GM18505 (cell line): ENCODE results near the gene ZFHX2.

ENCODE experiments used
- ATAC-seq: cut with Tn5 transposase; IDR thresholded peaks from one replicate; pipeline ENCODE4 v1.9.1; 2021; ENCODE audit not compliant: unreplicated experiment
- POLR2A ChIP-seq: IDR thresholded peaks from 4 replicates; pipeline ENCODE4 v1.6.1; 2011; ENCODE audit warnings: borderline replicate concordance; ENCODE audit not compliant: insufficient read depth, insufficient read length; ENCODE audit errors: extremely low read depth

Gene ZFHX2

DNA sequence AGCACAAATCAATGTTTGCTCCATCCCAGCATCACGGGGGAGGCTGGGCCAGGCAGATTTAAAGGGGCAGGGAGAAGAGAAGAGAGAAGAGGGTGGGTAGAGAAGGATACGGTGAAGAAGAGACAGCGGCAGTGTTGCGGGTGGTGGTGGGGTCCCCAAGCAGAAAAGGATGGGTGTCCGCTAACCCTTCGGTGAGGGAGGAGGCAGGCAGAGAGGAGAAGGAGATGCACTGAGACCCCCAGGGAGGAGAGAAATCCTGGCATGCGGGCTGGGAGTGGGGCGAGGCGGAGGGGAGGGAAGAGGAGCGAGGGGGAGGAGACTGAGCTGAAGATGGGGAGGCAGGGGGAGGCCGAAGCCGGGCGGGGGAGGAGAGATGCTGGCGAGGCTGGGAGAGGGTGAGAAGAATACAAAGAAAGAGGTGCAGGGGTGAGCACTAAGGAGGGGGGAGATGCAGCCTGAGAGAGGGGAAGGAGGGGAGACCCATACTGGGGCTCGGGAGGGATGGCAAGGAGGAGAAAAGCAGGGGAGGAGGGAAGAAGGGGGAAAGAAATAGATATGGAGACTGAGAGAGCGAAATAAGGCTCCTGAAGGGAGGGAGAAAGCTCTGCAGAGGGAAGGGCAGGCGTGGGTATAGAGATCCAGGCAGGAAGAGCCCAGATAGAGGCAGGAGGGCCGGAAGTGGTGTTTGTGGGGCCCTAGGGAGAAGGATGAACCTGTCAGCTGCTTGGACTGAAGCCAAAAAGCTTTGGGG, 27.2 kb upstream of the ZFHX2 start, which contains the start of gene JPH4:
Gene JPH4 (minus strand): TSS at position 231 of the 751 bp plus-strand sequence. CDS start 1,337 bp downstream, outside the sequence.
- ATAC-seq, result no peak
- TF ChIP-seq POLR2A, result no peak

DNA sequence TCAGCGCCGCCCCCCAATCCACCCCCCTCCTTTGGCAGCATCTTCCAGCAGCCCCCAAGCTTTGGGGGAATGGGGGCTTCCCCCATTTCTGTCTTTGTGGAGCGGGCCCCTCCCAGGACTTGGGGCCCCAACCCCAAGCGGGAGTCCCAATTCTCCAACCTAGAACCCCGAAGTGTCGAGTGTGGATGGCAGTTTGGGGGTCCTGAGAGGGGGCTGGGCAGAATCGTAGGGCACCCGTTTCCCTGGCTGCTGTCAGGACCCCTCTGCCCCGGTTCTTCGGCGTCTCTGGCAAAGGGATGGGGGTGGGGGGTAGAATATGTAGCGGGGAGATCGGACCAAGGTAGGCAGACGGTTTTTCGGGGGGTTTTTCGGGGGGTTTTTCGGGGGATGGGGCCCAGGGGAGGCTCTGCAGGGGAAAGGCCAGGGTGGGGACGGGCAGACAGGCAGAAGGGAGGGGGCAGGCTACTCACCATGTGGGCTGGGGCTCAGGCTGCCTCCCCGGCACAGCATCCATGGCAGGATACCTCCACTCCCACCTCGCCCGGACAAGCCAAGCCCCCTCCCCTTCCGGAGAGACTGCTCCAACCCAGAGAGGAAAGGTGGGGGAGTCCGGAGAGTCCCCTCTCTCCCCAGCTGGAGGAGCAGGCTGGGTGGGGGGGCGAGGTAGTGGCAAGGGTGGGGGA, 26.3 kb upstream of the ZFHX2 start:
- ATAC-seq, result no peak
- TF ChIP-seq POLR2A, result no peak

DNA sequence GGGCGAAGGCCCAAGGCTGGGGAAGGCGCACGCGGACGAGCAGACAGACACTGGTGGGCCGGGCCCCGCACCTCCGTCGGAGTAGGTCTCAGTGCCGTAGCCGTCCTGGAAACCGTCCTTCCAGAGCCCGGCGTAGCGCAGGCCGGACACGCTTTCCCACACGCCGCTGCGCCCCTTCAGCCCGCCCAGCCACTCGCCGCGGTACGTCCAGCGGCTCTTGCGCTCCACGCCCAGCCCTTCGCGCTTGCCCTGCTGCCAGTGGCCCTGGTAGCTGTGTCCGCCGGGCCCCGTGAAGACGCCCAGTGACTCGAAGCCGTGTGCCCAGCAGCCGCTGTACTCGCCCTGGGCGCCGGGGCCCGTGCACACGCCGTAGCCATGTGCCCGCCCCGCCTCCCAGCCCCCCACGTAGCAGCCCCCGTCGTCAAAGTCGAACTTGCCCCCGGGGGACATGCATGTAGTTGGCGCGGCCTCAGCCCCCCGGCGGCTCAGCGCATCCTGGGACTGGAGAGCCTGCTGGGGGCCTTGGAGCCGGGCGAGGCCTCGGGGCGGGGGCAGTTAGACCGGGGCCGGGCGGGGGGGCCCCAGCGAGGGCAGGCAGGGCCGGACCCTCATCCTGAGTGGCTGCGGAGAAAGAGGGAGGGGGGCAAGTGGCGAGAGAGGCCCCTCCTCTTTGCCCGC, 25.6 kb upstream of the ZFHX2 start:
- TF ChIP-seq POLR2A, result no peak
- no peak for ATAC-seq

DNA sequence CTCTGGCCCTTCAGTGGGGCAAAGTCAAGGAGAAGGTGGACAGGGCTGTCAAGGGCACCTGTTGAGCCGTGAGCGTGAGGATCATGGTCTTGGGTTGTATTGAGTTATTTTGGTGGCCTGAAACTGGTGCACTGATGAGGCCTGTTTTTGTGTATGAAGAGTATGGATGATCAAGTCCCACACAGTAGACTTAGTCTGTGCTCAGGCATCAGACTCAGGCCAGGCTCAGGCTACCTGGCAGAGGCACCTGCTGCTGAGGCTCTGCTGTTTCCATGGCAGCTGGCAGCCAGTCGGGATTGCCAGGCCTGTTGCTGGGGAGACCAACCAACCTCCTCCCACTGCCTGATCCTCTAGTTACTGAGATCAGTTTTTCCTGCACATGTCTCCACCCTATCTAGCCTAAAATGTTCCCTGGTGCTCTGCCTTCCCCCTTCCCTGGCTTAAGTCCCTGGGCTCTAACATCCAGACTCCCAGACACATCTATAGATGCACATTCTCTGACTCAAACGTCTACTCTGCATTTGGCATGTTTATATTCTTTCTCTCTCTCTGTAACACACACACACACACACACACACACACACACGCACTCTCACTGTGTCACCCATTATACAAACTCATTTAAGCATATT, 21.9 kb upstream of the ZFHX2 start:
- no peak for ATAC-seq
- no peak for TF ChIP-seq POLR2A

DNA sequence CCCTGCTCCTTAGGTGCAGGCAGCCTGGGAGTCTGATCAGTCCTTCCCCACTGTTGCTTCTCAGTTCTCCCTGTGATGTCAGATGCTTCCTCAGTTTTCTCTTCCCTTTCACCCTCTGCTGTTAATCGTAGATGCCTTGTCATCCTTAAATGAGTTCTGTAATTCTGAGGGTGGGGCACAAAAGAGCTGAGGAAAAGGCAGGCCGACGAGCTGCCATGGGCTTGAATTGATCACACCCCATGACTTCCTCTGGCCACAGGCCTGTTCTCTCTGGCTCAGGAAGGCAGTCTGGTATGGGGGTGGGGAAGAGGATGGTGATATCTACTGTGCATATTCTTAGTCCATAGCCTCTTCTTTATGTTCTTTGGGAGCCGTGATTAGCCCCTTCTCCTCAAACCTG, 21.3 kb upstream of the ZFHX2 start:
- no peak for ATAC-seq
- no peak for TF ChIP-seq POLR2A

DNA sequence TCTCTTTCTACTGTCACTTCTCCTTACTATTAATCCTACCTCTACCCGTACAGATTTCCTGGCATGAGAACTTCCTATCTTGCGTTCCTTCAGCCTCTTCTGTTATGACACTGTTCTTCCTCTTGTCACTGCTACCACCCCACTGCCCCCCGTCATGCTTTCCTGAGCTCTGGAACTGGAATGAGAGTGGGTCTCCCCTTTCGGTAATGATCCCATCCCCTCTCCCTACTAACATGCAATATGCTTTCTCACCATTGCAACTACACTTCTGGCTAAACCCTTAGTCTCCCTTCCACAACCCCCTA, 20.9 kb upstream of the ZFHX2 start:
- ATAC-seq, result no peak
- TF ChIP-seq POLR2A, result no peak

DNA sequence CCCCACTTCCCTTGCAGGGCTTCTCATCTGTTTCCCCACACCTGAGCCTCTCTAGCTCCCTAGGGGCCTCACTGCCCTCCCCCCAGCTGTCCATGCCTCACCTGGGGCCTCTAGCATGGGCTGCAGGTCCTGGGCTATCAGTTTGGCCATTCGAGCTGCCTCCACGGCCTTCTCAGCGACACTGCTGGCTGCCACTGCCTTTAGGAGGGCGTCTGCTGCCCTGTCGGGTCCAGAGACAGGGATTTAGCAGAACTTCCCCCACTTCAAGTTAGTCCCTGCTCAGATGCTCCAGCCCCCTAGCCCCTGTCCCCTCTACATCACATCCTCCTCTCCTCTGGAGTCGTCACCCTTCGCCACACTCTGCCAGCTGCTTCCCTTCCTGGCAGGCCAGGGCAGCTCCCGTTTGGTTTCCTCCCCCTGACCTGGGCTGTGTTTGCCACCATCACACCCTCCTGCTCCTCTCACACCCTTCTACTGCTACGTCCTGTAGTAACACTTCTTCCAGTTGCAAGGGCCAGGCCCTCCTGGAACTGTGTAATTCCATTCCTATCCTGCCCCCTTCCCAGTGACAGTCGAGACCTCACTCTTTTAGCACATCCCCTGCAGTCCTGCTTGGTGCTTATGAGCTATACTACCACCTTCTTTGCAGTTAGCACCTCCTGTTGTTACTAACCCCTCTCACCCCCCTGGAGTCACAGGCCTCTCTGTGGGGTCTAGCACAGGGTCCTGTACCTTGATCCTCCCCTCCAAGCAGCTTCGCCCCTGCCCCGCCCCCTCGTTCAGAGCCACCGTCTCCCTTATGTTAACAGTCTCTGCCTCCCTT, 20.3 kb upstream of the ZFHX2 start:
- TF ChIP-seq POLR2A, result no peak
- ATAC-seq, result no peak

DNA sequence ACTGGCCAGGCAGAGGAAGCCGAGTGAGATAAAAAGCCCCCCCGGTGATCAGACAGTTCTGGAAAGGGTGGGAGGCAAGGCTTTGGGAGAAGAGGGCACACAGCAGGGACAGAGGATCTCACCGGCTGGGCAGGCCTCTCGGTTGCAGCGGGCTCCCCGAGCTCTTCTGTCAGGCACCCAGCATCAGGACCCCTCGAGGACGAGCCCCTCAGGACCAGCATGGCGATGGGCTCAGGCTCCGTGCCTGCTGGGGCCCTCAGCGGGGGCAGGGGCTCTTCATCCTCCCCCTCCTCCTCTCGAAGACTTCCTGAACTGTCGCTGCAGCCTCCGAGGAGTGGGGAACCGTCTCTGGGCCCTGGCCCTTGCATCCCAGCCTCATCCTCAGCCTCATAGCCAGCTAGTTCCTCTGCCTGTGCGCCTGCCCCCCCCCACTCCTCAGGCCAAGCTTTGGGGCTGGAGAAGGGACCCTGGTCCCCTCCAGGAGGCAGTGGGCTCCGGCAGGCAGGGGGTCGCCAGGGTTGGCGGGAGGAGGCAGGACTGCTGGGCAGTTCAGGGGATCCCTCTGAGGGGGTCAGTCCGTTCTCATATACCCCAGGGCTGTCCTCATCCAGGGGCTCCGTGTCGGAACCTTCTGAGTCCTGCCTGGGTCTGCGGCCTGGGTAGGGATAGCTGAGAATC, 19.4 kb upstream of the ZFHX2 start:
- no peak for TF ChIP-seq POLR2A
- no peak for ATAC-seq

DNA sequence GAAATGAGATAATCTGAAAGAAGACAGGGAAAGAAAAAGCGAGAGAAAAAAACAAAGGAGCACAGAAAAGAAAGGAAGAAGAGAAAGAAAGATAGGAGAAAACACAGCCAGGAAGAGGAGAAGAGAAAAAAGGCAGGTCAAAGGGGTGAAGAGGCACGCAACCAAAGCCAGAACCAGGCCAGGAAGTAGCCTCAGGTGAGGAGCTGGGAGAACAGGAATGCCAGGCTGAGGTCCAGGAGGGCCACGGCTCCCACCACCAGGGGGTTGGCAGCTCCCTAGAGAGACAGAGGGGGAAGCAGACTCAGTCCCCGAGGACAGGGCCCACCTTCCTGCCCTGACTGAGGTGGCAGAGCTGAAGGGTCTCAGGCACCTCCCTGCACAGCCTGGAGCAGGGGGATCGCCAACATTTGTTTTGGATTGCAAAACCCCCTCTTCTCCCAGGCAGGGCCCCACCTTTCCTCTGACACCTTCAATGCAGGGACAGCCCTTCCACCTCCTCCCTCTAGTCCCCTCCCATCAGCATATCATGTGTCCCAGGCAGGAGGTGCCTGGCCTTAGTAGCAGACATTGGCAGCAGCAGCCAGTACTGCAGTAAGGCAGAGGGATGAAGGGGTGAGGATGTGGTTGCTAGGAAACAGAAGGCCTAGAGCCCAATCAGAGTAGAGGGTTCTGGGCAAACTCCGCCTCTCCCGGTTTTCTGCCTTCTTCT, 18.0 kb upstream of the ZFHX2 start:
- ATAC-seq, result no peak
- TF ChIP-seq POLR2A, result no peak

DNA sequence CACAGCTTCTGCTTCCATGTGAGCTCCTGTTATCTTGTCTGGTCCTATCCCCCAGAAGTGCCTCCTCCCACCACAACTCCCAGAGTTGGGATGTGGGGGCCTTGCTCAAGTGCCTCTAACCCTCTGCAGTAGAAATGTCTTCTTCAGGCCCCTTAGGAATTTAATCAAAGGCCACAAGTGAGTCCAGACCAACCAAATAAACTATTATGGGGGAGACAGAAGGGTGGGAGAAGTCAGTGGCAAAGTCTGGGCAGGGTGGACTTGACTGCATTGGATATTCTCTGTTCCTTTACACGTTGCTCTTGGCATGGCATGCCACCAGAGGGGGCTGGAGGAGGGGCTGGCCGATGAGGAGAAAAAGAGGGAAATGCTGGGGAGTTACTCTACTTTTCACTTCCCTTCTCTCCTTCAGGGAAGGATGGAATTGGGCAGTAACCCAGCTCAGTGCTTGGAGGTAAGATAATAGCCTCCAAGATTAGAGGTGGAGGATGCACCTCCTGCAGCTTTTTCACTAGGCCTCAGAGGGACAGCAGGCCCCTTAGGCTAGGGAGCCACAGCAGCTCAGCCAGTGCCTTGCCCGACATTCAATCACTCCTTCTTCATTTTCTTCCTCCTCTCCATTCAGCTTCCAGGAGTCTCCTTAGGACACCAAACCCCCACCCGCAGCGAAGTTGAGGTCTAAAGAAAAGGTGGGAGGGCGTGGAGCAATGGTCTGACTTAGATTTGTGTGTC, 17.2 kb upstream of the ZFHX2 start:
- ATAC-seq, result no peak
- TF ChIP-seq POLR2A, result no peak

DNA sequence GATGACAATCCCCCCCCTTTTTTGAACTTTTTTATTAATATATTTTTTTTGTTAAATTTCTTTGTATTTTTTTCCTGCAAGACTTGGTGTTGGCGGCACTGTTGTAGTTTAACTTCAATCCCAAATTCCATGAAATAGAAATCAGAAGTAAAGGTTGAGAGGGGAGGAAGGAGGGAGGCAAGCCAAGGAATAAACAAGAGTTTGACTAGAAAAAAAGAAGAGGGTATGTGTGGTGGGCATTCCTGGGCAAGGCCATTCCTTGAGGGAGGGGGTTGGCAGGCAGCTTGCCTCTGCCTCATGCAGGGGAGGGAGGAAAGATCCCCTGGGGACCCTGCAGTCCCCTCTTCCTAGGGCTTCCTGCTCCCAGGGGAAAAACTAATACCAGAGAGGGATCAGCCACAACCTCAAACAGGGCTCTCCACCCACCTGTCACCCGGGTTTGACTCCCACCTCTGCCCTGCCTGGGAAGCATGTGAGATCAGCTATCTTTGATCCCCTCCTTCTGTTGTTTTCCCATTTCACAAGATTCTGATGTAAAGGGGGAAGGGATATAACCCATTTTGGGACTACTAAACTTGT, 16.5 kb upstream of the ZFHX2 start:
- no peak for ATAC-seq
- TF ChIP-seq POLR2A, result no peak
